ENCODE data around the gene PHACTR4. TPM values are rescaled to one million over a fixed set of nuclear protein-coding genes. Genes with fewer than 3 reads are reported as not detected.

Gene PHACTR4
- total RNA-seq, 1 experiment from 2014 or later, result 52.9 TPM

- Mint-ChIP-seq H3K4me3 (no peak overlapping the region), H3K4me1 (no peaks in the 10 kb centered on the region), H3K9me3 (no peaks in the 10 kb centered on the region), H3K27me3 (ENCODE audit: low read depth) (no peaks in the 10 kb centered on the region), H3K27ac (peak overlapping the region; percentile 34; the same call in 1 of the 2 replicates), H3K36me3 (peaks cover 28% of the 10 kb centered on the region)
- ATAC-seq (no peak), DNase-seq (ENCODE audit: low spot score) (no peak)
- TF ChIP-seq ATF6 (CRISPR knock-in tag; IDR thresholded peaks at IDR 0.05) (no peak), SP1 (CRISPR knock-in tag; conservative IDR thresholded peaks at IDR 0.05) (no peak), EMX1 (CRISPR knock-in tag; IDR thresholded peaks at IDR 0.05) (no peak)
- TF ChIP-seq, protein P1, sequence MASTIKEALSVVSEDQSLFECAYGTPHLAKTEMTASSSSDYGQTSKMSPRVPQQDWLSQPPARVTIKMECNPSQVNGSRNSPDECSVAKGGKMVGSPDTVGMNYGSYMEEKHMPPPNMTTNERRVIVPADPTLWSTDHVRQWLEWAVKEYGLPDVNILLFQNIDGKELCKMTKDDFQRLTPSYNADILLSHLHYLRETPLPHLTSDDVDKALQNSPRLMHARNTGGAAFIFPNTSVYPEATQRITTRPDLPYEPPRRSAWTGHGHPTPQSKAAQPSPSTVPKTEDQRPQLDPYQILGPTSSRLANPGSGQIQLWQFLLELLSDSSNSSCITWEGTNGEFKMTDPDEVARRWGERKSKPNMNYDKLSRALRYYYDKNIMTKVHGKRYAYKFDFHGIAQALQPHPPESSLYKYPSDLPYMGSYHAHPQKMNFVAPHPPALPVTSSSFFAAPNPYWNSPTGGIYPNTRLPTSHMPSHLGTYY (CRISPR knock-in tag; IDR thresholded peaks at IDR 0.05), result no peak
- ChIA-PET CTCF (interaction anchor here (0.7 kb wide), 2 partner anchors 199 to 236 kb away, joined by 3 to 4 read pairs; no protein-coding TSS in a partner anchor), POLR2A (no interaction called here)
Observed at GRCh38 chr1:28499553-28499952, 130.0 kb downstream of the PHACTR4 start.

DNA sequence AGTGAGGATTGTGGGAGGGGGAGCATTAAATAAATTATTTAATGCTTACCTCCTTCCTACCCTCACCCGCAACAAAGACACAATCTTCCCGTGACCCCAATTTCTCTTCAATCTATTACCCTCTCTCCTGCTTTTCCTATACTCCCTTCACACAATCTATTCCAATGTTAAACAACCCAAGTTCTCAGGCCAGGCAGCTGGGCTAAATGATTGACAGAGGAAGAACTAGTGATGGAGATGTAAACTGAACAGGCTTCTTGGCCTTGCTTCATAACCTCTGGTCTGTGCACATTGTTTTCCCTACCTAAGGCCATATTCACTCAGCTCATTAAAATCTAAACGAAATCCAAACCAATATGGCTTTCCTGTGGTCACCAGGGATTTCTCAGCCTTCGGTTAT, 132.4 kb downstream of the PHACTR4 start:
- no peak overlapping the region for H3K4me3 Mint-ChIP-seq
- H3K36me3 Mint-ChIP-seq, result peaks cover 21% of the 10 kb centered on the region
- peaks cover 7% of the 10 kb centered on the region for H3K27me3 Mint-ChIP-seq (ENCODE audit: low read depth)
- ChIA-PET CTCF (interaction anchor here (1.5 kb wide), 1 partner anchor 253 kb away, joined by 4 read pairs; no protein-coding TSS in a partner anchor), POLR2A (no interaction called here)
- no peaks in the 10 kb centered on the region for H3K4me1 Mint-ChIP-seq
- TF ChIP-seq TEAD1 (CRISPR knock-in tag; IDR thresholded peaks at IDR 0.05), result no peak
- TF ChIP-seq, protein P1 (CRISPR knock-in tag; IDR thresholded peaks at IDR 0.05), result no peak
- TF ChIP-seq ZBTB21 (CRISPR knock-in tag; IDR thresholded peaks at IDR 0.05; ENCODE audit: borderline replicate concordance), result no peak
- no peak for TF ChIP-seq TEAD4 (CRISPR knock-in tag; IDR thresholded peaks at IDR 0.05)
- no peak for TF ChIP-seq ZNF281 (CRISPR knock-in tag; IDR thresholded peaks at IDR 0.05)
- TF ChIP-seq, protein P2, sequence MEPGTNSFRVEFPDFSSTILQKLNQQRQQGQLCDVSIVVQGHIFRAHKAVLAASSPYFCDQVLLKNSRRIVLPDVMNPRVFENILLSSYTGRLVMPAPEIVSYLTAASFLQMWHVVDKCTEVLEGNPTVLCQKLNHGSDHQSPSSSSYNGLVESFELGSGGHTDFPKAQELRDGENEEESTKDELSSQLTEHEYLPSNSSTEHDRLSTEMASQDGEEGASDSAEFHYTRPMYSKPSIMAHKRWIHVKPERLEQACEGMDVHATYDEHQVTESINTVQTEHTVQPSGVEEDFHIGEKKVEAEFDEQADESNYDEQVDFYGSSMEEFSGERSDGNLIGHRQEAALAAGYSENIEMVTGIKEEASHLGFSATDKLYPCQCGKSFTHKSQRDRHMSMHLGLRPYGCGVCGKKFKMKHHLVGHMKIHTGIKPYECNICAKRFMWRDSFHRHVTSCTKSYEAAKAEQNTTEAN (CRISPR knock-in tag; IDR thresholded peaks at IDR 0.05), result no peak
- peak overlapping the region; percentile 20 for H3K27ac Mint-ChIP-seq
- no peaks in the 10 kb centered on the region for H3K9me3 Mint-ChIP-seq
- DNase-seq (ENCODE audit: low spot score), result no peak
- ATAC-seq, result no peak

DNA sequence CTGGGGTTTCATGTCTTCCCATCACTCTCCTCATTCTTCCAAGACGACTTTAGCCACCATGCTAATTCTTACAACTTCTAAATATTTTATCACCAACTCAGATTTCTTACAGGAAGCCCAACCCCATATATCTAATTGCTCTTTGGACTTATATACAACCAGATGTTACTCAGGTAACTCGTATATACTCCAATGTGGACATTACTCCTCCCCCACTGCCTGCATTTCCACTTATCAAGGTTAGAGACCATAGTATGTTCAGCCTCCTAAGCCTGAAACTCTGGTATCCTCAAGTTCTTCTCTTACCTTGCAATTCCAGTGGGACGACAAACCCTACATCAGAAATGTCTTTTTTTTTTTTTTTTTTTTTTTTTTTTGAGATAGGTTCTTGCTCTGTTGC, 133.6 kb downstream of the PHACTR4 start:
- DNase-seq (ENCODE audit: low spot score) (no peak), ATAC-seq (no peak)
- ChIA-PET CTCF (no interaction called here), POLR2A (no interaction called here)
- no peak for TF ChIP-seq ZNF219 (CRISPR knock-in tag; IDR thresholded peaks at IDR 0.05; ENCODE audit: borderline replicate concordance)
- TF ChIP-seq EMX1 (CRISPR knock-in tag; IDR thresholded peaks at IDR 0.05), result no peak
- no peak for TF ChIP-seq ZNF425 (CRISPR knock-in tag; conservative IDR thresholded peaks at IDR 0.05)
- no peak for TF ChIP-seq CREB1 (CRISPR knock-in tag; IDR thresholded peaks at IDR 0.05)
- TF ChIP-seq ZSCAN18 (CRISPR knock-in tag; IDR thresholded peaks at IDR 0.05), result no peak
- no peak for TF ChIP-seq ATF2 (CRISPR knock-in tag; IDR thresholded peaks at IDR 0.05; ENCODE audit: borderline replicate concordance, low read depth)
- H3K27ac Mint-ChIP-seq, result peak overlapping the region; percentile 50
- H3K4me3 Mint-ChIP-seq, result no peak overlapping the region
- H3K27me3 Mint-ChIP-seq (ENCODE audit: low read depth), result peaks cover 7% of the 10 kb centered on the region
- H3K9me3 Mint-ChIP-seq, result no peaks in the 10 kb centered on the region
- H3K36me3 Mint-ChIP-seq, result peaks cover 29% of the 10 kb centered on the region
- peaks cover 5% of the 10 kb centered on the region for H3K4me1 Mint-ChIP-seq
